ENCODE measurements around the gene EIF3D. TPM values are rescaled to one million over a fixed set of nuclear protein-coding genes. Genes with fewer than 3 reads are reported as not detected.
"Not testable (repeated sequence)": the region's sequence is repeated elsewhere in the genome, so short reads cannot be mapped to it uniquely, and the experiment has no call there.

Gene EIF3D
- total RNA-seq, 1 experiment from 2014 or later, result 351 TPM

- Histone ChIP-seq H3K4me3 (no peak overlapping the region), H3K36me3 (no peaks in the 10 kb centered on the region), H3K9me3 (replicated peaks) (no peaks in the 10 kb centered on the region), H3K27me3 (replicated peaks) (no peaks in the 10 kb centered on the region), H3K27ac (peak overlapping the region; percentile 34; the same call in 1 of the 2 replicates), H3K4me1 (replicated peaks) (peaks cover 18% of the 10 kb centered on the region)
- no peak for DNase-seq (ENCODE audit: low read depth in 1 of 2, low spot score in 2 of 2)
Observed at GRCh38 chr22:36540867-36541642, 12.1 kb upstream of the EIF3D start.

- DNase-seq (ENCODE audit: low read depth in 1 of 2, low spot score in 2 of 2), result no peak
Observed at GRCh38 chr22:36538529-36538928, 9.6 kb upstream of the EIF3D start.

GRCh38 chr22:36536717-36537116, 7.8 kb upstream of the EIF3D start:
- H3K27me3 ChIP-seq (replicated peaks), result no peaks in the 10 kb centered on the region
- H3K4me1 ChIP-seq (replicated peaks), result peaks cover 10% of the 10 kb centered on the region
- H3K36me3 ChIP-seq, result no peaks in the 10 kb centered on the region
- H3K4me3 ChIP-seq, result no peak overlapping the region
- H3K27ac ChIP-seq, result no peak overlapping the region
- no peaks in the 10 kb centered on the region for H3K9me3 ChIP-seq (replicated peaks)
- DNase-seq (ENCODE audit: low read depth in 1 of 2, low spot score in 2 of 2), result no peak

More at GRCh38 chr22:36538529-36538928, 9.6 kb upstream of the EIF3D start:
- Histone ChIP-seq H3K4me3 (no peak overlapping the region), H3K36me3 (no peaks in the 10 kb centered on the region), H3K27me3 (replicated peaks) (no peaks in the 10 kb centered on the region), H3K4me1 (replicated peaks) (peaks cover 16% of the 10 kb centered on the region), H3K9me3 (replicated peaks) (no peaks in the 10 kb centered on the region), H3K27ac (no peak overlapping the region)

- not testable (repeated sequence) for H3K4me3 ChIP-seq; DNase-seq (ENCODE audit: low read depth in 1 of 2, low spot score in 2 of 2)
Observed at GRCh38 chr22:36533320-36533719, 4.4 kb upstream of the EIF3D start.

GRCh38 chr22:36532466-36532865, 3.5 kb upstream of the EIF3D start:
- Histone ChIP-seq H3K9me3 (replicated peaks) (no peaks in the 10 kb centered on the region), H3K4me3 (no peak overlapping the region), H3K27ac (no peak overlapping the region), H3K4me1 (replicated peaks) (peaks cover 11% of the 10 kb centered on the region; the same call in 1 of the 2 replicates), H3K27me3 (replicated peaks) (no peaks in the 10 kb centered on the region), H3K36me3 (peaks cover 5% of the 10 kb centered on the region)
- DNase-seq (ENCODE audit: low read depth in 1 of 2, low spot score in 2 of 2), result no peak

More at GRCh38 chr22:36533320-36533719, 4.4 kb upstream of the EIF3D start:
- H3K36me3 ChIP-seq; H3K27ac ChIP-seq; H3K9me3 ChIP-seq (replicated peaks); H3K27me3 ChIP-seq (replicated peaks); H3K4me1 ChIP-seq (replicated peaks): not testable (repeated sequence)

GRCh38 chr22:36528341-36528740, 625 bp downstream of the EIF3D start:
- peaks cover 12% of the 10 kb centered on the region; the same call in 1 of the 2 replicates for H3K4me1 ChIP-seq (replicated peaks)
- H3K4me3 ChIP-seq, result peak overlapping the region; percentile 84
- no peak for DNase-seq (ENCODE audit: low read depth in 1 of 2, low spot score in 2 of 2)
- no peaks in the 10 kb centered on the region for H3K27me3 ChIP-seq (replicated peaks)
- peaks cover 47% of the 10 kb centered on the region for H3K36me3 ChIP-seq
- H3K27ac ChIP-seq, result peak overlapping the region; percentile 77
- H3K9me3 ChIP-seq (replicated peaks), result no peaks in the 10 kb centered on the region

DNA sequence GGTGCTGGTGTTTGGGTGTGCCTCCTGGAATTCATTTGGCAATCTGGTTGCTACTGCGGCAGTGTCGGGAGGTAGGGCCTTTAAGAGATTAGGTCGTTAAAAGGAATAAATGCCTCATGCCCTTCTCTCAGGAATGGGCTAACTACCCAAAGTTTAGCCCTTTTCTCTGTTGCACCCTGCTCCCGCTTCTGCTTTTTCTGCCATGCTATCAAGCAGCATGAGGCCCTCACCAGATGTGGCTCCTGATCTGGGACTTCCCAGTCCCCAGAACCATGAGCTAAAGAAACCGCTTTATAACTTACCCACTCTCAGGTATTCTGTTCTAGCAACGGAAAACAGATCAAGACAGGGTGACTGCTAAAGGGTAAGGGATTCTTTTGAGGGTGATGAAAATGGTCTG, 6.3 kb downstream of the EIF3D start:
- H3K4me1 ChIP-seq (replicated peaks), result peaks cover 3% of the 10 kb centered on the region; the same call in 1 of the 2 replicates
- H3K9me3 ChIP-seq (replicated peaks), result no peaks in the 10 kb centered on the region
- no peaks in the 10 kb centered on the region for H3K27me3 ChIP-seq (replicated peaks)
- H3K36me3 ChIP-seq, result peaks cover 99% of the 10 kb centered on the region
- no peak overlapping the region for H3K4me3 ChIP-seq
- DNase-seq (ENCODE audit: low read depth in 1 of 2, low spot score in 2 of 2), result no peak
- no peak overlapping the region for H3K27ac ChIP-seq

DNA sequence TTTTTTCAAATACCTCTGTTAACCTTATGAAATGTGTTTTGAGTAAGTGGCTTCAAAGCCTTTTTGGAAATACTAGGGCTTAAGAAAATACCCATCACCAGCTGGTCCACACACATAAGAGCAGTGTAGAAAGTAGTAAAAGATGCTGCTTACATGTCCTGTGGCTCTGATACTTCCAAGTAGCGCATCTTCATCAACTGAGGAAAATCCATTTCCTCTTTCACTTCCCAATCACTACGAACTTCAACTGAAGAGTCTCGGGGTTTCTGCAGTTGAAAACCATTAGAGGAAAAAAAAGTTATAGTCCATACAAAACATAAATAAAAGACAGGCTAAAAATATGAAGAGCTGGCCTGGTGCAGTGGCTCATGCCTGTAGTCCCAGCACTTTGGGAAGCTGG, 8.5 kb downstream of the EIF3D start:
- H3K36me3 ChIP-seq, result peaks cover 100% of the 10 kb centered on the region

DNA sequence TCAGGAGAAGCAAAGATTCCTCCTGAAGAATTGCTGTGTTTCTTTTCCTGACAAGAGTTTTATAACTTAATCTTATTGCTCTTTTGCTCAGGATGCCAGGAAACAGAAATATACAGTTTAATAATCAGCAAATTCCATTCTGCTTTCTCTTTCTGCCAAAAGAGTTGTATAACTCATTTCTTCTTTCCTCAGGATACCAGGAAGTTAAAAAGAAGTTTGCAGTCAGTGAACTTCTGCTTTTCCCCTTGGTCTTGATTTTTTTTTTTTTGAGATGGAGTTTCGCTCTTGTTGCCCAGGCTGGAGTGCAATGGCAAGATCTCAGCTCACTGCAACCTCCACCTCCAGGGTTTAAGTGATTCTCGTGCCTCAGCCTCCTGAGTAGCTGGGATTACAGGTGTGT, 9.1 kb downstream of the EIF3D start:
- H3K4me3 ChIP-seq; H3K27me3 ChIP-seq (replicated peaks); H3K9me3 ChIP-seq (replicated peaks); H3K27ac ChIP-seq; DNase-seq (ENCODE audit: low read depth in 1 of 2, low spot score in 2 of 2); H3K4me1 ChIP-seq (replicated peaks): not testable (repeated sequence)
- H3K36me3 ChIP-seq, result peaks cover 100% of the 10 kb centered on the region

More for the DNA sequence above, 8.5 kb downstream of the EIF3D start:
- Histone ChIP-seq H3K27me3 (replicated peaks) (no peaks in the 10 kb centered on the region), H3K4me1 (replicated peaks) (no peaks in the 10 kb centered on the region), H3K4me3 (no peak overlapping the region), H3K9me3 (replicated peaks) (no peaks in the 10 kb centered on the region), H3K27ac (no peak overlapping the region)
- DNase-seq (ENCODE audit: low read depth in 1 of 2, low spot score in 2 of 2), result no peak

DNA sequence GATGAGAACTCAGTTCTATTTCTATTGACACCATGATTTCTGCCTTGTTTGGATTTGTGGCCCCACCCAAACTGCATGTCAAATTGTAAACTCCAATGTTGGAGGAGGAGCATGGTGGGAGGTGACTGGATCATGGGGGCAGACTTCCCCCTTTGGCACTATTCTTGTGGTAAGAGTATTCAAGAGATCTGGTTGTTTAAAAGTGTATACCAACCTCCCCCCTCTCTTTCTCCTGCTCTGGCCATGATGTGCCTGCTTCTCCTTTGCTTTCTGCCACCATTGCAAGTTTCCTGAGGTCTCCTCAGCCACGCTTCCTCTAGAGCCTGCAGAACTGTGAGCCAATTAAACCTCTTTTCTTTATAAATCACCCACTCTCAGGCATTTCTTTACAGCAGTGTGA, 14.2 kb downstream of the EIF3D start:
- no peak overlapping the region for H3K27ac ChIP-seq

GRCh38 chr22:36512991-36513390, 16.0 kb downstream of the EIF3D start:
- no peak overlapping the region for H3K4me3 ChIP-seq
- peaks cover 83% of the 10 kb centered on the region for H3K36me3 ChIP-seq
- no peaks in the 10 kb centered on the region for H3K9me3 ChIP-seq (replicated peaks)
- H3K4me1 ChIP-seq (replicated peaks), result no peaks in the 10 kb centered on the region
- H3K27me3 ChIP-seq (replicated peaks), result no peaks in the 10 kb centered on the region
- H3K27ac ChIP-seq, result no peak overlapping the region
- no peak for DNase-seq (ENCODE audit: low read depth in 1 of 2, low spot score in 2 of 2)

More for the DNA sequence above, 14.2 kb downstream of the EIF3D start:
- Histone ChIP-seq H3K36me3 (peaks cover 98% of the 10 kb centered on the region), H3K4me1 (replicated peaks) (no peaks in the 10 kb centered on the region), H3K4me3 (no peak overlapping the region), H3K9me3 (replicated peaks) (no peaks in the 10 kb centered on the region), H3K27me3 (replicated peaks) (no peaks in the 10 kb centered on the region)
- DNase-seq (ENCODE audit: low read depth in 1 of 2, low spot score in 2 of 2), result no peak

- Histone ChIP-seq H3K4me1 (replicated peaks) (peaks cover 1% of the 10 kb centered on the region), H3K36me3 (peaks cover 76% of the 10 kb centered on the region), H3K27me3 (replicated peaks) (no peaks in the 10 kb centered on the region), H3K4me3 (no peak overlapping the region), H3K9me3 (replicated peaks) (no peaks in the 10 kb centered on the region), H3K27ac (no peak overlapping the region)
- no peak for DNase-seq (ENCODE audit: low read depth in 1 of 2, low spot score in 2 of 2)
Observed at GRCh38 chr22:36512333-36512732, 16.6 kb downstream of the EIF3D start.

- DNase-seq (ENCODE audit: low read depth in 1 of 2, low spot score in 2 of 2), result peak in 1 of 2 experiments; percentile 46
- peaks cover 12% of the 10 kb centered on the region for H3K4me1 ChIP-seq (replicated peaks)
- no peaks in the 10 kb centered on the region for H3K27me3 ChIP-seq (replicated peaks)
- H3K27ac ChIP-seq, result no peak overlapping the region
- H3K9me3 ChIP-seq (replicated peaks), result peaks cover 6% of the 10 kb centered on the region
- no peak overlapping the region for H3K4me3 ChIP-seq
- peaks cover 65% of the 10 kb centered on the region for H3K36me3 ChIP-seq
Observed at GRCh38 chr22:36510966-36511881, 17.7 kb downstream of the EIF3D start.

DNA sequence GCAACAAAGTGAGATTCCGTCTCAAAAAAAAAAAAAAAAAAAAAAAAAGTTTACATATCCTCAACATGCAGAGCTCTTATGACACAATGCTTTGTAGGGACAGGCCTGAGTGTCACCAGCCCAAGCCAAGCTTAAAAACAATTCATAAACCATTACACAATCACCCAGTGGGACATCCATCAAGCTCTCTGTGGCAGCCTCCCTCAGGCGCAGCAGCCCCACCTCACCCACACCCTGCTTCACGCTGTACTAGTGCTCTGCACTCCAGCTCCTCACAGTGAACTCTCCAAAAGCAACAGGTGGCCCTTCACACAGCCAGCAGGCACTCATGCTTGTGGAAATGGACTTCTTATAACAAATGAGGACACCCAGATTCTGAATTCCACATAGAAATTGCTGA, 18.6 kb downstream of the EIF3D start:
- no peak for DNase-seq (ENCODE audit: low read depth in 1 of 2, low spot score in 2 of 2)
- H3K36me3 ChIP-seq, result peaks cover 57% of the 10 kb centered on the region
- H3K9me3 ChIP-seq (replicated peaks), result peaks cover 9% of the 10 kb centered on the region
- no peaks in the 10 kb centered on the region for H3K27me3 ChIP-seq (replicated peaks)
- H3K4me3 ChIP-seq, result no peak overlapping the region
- H3K27ac ChIP-seq, result no peak overlapping the region
- H3K4me1 ChIP-seq (replicated peaks), result peaks cover 15% of the 10 kb centered on the region
